ENCODE data around the gene TYMP.

DNA sequence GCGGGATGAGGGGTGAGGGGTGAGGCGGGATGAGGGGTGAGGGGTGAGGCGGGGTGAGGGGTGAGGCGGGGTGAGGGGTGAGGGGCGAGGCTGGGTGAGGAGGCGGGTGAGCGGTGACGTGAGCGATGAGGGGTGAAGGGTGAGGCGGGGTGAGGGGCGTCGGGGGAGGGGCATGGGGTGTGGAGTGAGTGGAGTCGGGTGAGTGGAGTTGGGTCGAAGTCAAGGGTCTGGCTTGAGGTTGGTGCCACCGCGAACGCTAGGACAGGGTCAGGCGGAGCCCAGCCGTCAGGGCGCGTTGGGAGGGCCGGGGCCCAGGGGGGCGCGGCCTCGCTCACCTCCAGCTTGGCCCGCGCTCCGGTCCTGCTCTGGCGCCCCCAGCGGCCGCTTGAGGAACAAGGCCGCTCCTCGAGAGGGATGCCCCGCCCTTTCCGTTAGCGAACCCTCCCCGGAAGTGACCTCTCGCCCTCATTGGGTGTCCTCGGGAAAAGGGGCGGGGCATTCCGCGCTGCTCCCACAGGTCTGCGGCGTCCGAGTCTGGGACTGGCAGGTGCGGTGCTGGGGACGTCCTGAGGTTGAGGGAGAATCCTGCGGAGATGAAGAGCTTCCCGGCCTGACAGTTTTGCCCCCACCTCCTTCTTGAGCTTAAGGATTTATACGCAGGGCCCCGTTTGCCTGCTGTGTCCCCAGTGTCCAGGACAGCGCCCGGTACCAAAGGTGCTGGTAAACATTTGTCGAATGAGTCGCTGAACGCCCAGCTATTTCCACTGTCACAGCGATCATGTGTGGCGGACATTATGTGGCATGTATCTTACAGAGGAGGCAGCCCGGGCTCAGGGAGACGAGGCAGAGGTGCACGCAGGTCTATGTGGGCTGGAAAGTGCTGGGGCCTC lies 33.0 kb upstream of the TYMP start, which contains the start of gene SYCE3:
- TF ChIP-seq, protein P1, sequence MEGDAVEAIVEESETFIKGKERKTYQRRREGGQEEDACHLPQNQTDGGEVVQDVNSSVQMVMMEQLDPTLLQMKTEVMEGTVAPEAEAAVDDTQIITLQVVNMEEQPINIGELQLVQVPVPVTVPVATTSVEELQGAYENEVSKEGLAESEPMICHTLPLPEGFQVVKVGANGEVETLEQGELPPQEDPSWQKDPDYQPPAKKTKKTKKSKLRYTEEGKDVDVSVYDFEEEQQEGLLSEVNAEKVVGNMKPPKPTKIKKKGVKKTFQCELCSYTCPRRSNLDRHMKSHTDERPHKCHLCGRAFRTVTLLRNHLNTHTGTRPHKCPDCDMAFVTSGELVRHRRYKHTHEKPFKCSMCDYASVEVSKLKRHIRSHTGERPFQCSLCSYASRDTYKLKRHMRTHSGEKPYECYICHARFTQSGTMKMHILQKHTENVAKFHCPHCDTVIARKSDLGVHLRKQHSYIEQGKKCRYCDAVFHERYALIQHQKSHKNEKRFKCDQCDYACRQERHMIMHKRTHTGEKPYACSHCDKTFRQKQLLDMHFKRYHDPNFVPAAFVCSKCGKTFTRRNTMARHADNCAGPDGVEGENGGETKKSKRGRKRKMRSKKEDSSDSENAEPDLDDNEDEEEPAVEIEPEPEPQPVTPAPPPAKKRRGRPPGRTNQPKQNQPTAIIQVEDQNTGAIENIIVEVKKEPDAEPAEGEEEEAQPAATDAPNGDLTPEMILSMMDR (IDR thresholded peaks at IDR 0.05; ENCODE audit: insufficient read depth, low read depth, low read length) = peak; percentile 55
- no peak for TF ChIP-seq EZH2 (IDR thresholded peaks at IDR 0.05; ENCODE audit: insufficient read depth, low read length)
